Glomerular visceral epithelial cell (primary cell): ENCODE results near the gene PHACTR2.
"Not testable (repeated sequence)": the region's sequence is repeated elsewhere in the genome, so short reads cannot be mapped to it uniquely, and the experiment has no call there.

ENCODE experiments used
- DNase-seq: peaks from one replicate; pipeline ENCODE4 v3.0.0-alpha.2; 2016; ENCODE audit errors: extremely low spot score

PHACTR2 gene

GRCh38 chr6:143698759-143699429, 21.1 kb downstream of the PHACTR2 start:
- DNase-seq = no peak

GRCh38 chr6:143699430-143699825, 21.7 kb downstream of the PHACTR2 start:
- DNase-seq = no peak

GRCh38 chr6:143700684-143701348, 23.1 kb downstream of the PHACTR2 start:
- no peak for DNase-seq

GRCh38 chr6:143701349-143702234, 23.8 kb downstream of the PHACTR2 start:
- DNase-seq = no peak

DNA sequence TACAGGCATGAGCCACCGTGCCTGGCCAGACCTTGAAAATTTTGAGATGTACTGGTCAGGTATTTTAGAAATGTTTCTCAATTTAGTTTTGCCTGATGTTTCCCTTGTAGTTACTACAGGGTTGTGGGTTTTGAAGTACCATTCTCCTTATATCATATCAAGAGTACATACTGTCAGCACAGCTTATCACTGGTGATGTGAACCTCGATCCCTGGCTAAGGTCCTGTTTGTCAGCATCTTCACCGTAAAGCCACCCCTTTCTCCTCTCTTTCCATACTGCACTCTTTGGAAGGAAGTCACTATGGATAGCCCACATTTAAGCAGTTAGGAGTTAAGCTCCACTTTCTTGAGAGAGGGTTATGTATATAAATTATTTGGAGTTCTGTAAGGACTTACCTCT, 27.8 kb downstream of the PHACTR2 start:
- DNase-seq = no peak

DNA sequence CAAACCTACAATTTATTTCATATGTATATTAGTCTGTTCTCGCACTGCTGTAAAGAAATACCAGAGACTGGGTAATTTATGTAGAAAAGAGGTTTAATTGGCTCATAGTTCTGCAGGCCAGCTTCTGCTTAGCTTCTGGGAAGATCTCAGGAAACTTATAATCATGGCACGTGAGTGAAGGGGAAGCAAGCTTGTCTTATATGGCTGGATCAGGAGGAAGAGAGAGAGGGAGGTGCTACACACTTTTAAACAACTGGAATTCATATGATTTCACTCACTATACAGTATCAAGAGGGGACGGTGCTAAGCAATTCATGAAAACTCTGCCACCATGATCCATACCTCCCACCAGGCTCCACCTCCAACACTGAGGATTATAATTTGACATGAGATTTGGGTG, 29.9 kb downstream of the PHACTR2 start:
- DNase-seq = no peak

GRCh38 chr6:143708889-143709288, 31.1 kb downstream of the PHACTR2 start:
- no peak for DNase-seq

- no peak for DNase-seq
These were observed 33.9 kb downstream of the PHACTR2 start for GRCh38 chr6:143711714-143712113.

DNA sequence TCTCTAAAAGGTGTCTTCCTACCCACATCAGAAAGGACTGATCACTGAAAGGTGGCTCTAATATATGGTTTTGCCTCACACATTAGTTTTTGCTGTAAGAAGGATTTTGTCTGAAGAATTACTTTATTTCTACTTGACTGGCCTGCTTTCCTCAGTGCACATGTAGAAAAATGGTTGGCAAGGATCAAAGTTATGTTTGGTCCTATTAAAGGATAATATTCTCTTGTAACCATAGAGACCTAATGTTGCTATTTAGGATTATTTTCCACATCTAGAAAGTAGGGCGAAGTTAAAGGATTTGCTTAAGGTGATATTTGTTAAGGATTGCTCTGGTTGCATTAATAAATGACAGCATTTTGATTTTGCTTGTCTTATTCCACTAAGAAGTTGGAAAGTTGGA, 40.7 kb downstream of the PHACTR2 start:
- no peak for DNase-seq

GRCh38 chr6:143721642-143722041, 43.9 kb downstream of the PHACTR2 start:
- no peak for DNase-seq

DNA sequence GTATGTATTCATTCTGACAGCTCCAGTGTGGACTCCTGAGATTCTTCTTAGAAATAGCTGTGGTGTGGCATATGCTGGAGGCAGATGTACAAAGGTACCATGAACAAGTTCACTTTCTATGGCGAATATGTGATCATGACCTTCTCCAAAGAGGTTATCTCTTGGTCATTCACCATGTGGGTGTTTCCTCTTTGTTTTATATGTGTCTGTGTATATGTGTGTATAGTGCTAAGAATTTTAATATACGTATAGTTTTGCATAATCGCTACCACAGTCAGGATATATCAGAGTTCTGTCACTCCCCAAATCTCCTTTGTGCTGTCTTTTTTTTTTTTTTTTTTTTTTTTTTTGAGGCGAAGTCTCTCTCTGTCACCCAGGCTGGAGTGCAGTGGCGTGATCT, 47.1 kb downstream of the PHACTR2 start:
- no peak for DNase-seq

- DNase-seq = no peak
These were observed 48.4 kb downstream of the PHACTR2 start for GRCh38 chr6:143726015-143726647.

GRCh38 chr6:143727035-143727434, 49.3 kb downstream of the PHACTR2 start:
- DNase-seq = no peak

GRCh38 chr6:143731789-143732188, 54.0 kb downstream of the PHACTR2 start:
- no peak for DNase-seq

- DNase-seq = no peak
These were observed 54.8 kb downstream of the PHACTR2 start for GRCh38 chr6:143732536-143732935.

- no peak for DNase-seq
These were observed 55.7 kb downstream of the PHACTR2 start for GRCh38 chr6:143733510-143733909.

DNA sequence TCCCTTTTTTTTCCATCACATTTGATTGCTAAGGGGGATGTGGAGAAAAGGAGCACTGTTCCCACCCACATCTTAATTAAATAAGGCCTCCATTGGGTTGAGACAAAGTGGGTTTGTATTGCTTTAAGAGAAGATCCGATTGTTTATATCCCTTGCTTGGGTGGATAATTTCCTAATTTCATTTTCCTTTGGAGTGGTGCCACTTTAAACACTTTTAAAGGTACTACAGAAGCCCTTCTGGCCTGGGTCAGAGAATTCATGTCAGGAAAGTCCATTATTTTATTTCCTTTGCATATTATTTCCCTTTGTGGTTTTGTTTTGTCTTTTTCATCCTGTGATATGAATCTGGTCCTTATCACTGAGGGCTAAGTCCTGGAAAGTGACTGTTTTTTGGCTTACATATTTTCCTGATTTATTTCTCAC, 56.9 kb downstream of the PHACTR2 start:
- no peak for DNase-seq

DNA sequence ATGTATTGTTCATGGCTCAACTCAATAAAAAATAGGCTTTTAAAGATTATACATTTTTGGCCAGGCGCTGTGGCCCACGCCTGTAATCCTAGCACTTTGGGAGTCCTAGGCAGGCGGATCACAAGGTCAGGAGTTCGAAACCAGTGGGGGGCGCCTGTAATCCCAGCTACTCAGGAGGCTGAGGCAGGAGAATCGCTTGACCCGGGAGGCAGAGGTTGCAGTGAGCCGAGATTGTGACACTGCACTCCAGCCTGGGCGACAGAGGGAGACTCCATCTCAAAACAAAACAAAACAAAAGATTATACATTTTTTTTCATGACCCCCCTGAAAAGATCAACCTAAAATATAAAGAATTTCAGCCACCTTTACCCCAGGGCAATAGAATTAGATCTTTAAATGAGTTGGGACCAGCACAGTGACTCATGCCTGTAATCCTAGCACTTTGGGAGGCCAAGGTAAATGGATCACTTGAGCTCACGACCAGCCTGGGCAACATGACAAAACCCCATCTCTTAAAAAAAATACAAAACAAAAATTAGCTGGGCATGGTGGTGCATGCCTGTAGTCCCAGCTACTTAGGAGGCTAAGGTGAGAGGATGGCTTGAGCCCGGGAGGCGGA, 60.4 kb downstream of the PHACTR2 start:
- not testable (repeated sequence) for DNase-seq

DNA sequence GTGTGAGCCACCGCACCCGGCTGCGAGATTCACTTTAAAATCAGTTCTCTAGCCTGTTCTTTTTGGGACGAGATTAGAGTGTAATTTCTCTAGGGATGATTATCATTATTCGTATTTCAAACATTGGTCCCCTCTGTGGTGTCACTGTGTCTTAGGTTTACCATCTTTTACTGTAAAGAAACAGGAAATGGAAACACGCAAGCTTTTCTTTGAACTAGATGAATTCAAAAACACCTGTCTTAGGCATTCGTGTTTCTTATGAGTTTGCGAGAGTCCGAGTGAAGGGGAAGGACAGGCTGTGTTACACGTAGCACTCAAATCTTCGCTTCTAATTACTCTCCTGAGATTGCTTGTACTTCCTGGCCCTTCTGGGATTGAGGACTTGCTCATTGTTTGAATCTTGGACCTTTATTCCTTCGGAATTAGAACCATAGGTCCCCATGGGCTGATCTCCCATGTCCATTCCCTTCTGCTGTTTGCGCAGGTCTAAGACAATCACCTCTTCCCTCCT, 61.6 kb downstream of the PHACTR2 start:
- no peak for DNase-seq

DNA sequence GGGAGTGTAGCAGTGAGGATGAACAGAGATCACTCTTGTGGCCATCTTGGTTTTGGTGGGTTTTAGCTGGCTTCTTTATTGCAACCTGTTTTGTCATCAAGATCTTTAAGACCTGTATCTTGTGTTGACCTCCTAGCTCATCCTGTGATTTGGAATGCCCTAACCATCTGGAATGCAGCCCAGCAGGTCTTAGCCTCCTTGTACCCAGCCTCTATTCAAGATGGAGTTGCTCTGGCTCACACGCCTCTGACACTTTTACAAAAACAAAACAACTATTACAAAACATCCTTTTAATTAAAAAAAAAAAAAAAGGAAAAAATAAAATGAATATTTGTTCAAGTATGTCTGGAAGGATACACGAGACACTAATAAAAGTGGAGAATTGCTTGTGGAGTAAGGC, 62.4 kb downstream of the PHACTR2 start:
- no peak for DNase-seq

DNA sequence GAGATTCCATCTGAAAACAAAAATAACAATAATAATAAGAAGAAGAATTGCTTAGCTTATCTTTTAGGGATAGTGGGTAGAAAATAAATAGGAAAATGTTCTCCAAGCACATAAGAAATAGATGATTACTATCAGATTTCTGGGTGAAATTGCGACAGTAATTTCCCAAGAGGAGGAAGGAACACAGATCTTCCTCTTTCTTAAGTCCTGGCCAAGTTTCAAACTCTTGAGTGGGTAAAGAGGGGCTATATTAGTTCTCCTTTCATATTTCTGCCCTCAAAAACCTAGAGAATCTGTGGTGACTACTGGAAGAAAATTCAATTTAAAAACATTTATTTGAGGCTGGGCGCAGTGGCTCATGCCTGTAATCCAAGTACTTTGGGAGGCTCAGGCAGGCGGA, 63.7 kb downstream of the PHACTR2 start:
- DNase-seq = no peak
